HepG2 (cell line): ENCODE measurements around the gene MIDN. TPM values are rescaled to one million over a fixed set of nuclear protein-coding genes. Genes with fewer than 3 reads are reported as not detected.

Source experiments
- ATRX ChIP-seq: sonication (generic); formaldehyde crosslinking; IDR thresholded peaks from 2 replicates; pipeline ENCODE4 v1.4.0; 2020; ENCODE audit warnings: missing genetic modification reagents, borderline replicate concordance
- DPF2 ChIP-seq: sonication (generic); formaldehyde crosslinking; IDR thresholded peaks from 2 replicates; pipeline ENCODE4 v1.4.0; 2020; ENCODE audit warnings: mild to moderate bottlenecking, low read depth, missing genetic modification reagents, borderline replicate concordance
- E2F2 ChIP-seq: sonication (generic); formaldehyde crosslinking; IDR thresholded peaks from 2 replicates; pipeline ENCODE4 v1.4.0; 2020; ENCODE audit warnings: missing genetic modification reagents, borderline replicate concordance
- ESRRA ChIP-seq: sonication (generic); formaldehyde crosslinking; IDR thresholded peaks from 2 replicates; pipeline ENCODE4 v1.5.1; 2020; ENCODE audit warnings: mild to moderate bottlenecking, low read depth, missing genetic modification reagents
- FOSL2 ChIP-seq: sonication (generic); formaldehyde crosslinking; IDR thresholded peaks from 2 replicates; pipeline ENCODE4 v1.4.0; 2020; ENCODE audit warnings: missing genetic modification reagents
- HMG20B ChIP-seq: conservative IDR thresholded peaks from 2 replicates; pipeline ENCODE4 v1.6.1; 2016; ENCODE audit warnings: missing genetic modification reagents, missing compliant biosample characterization
- HOXA7 ChIP-seq: sonication (generic); formaldehyde crosslinking; IDR thresholded peaks from 2 replicates; pipeline ENCODE4 v1.8.1; 2022; ENCODE audit warnings: mild to moderate bottlenecking, missing genetic modification reagents, moderate library complexity
- JUND ChIP-seq: sonication (generic); formaldehyde crosslinking; IDR thresholded peaks from 2 replicates; pipeline ENCODE4 v1.8.0; 2022; ENCODE audit warnings: mild to moderate bottlenecking, missing genetic modification reagents
- MAZ ChIP-seq, 2 experiments: sonication (generic) in 1 of 2; formaldehyde crosslinking in 1 of 2; IDR thresholded peaks; 2 replicates each; pipeline versions ENCODE4 v1.5.0 to v1.6.1; 2012 to 2020; ENCODE audit warnings: low read depth in 2 of 2, mild to moderate bottlenecking in 2 of 2, borderline replicate concordance in 1 of 2, improper control_type of control experiment in 1 of 2, low read length in 1 of 2, missing genetic modification reagents in 1 of 2, moderate library complexity in 1 of 2
- MXD3 ChIP-seq: IDR thresholded peaks from 2 replicates; pipeline ENCODE4 v1.6.1; 2016; ENCODE audit warnings: mild to moderate bottlenecking, missing biosample characterization, missing genetic modification reagents
- NCOA1 ChIP-seq: sonication (generic); formaldehyde crosslinking; IDR thresholded peaks from 2 replicates; pipeline ENCODE4 v1.9.0; 2021; ENCODE audit warnings: missing genetic modification reagents
- PREB ChIP-seq: sonication (generic); formaldehyde crosslinking; IDR thresholded peaks from 2 replicates; pipeline ENCODE4 v1.4.0; 2020; ENCODE audit warnings: missing genetic modification reagents
- RCOR2 ChIP-seq: IDR thresholded peaks from 2 replicates; pipeline ENCODE4 v1.6.1; 2016; ENCODE audit warnings: missing biosample characterization, missing genetic modification reagents
- SMYD3 ChIP-seq: sonication (generic); formaldehyde crosslinking; IDR thresholded peaks from 2 replicates; pipeline ENCODE4 v1.8.1; 2023; ENCODE audit warnings: mild to moderate bottlenecking, missing genetic modification reagents
- SSRP1 ChIP-seq: IDR thresholded peaks from 2 replicates; pipeline ENCODE4 v1.6.1; 2016; ENCODE audit warnings: control low read depth
- ZFP37 ChIP-seq: sonication (generic); formaldehyde crosslinking; IDR thresholded peaks from 2 replicates; pipeline ENCODE4 v1.4.0; 2020; ENCODE audit warnings: missing genetic modification reagents, borderline replicate concordance
- ZNF256 ChIP-seq: sonication (generic); formaldehyde crosslinking; conservative IDR thresholded peaks from 2 replicates; pipeline ENCODE4 v1.4.0; 2020; ENCODE audit warnings: missing genetic modification reagents
- ZNF362 ChIP-seq: sonication (generic); formaldehyde crosslinking; IDR thresholded peaks from 2 replicates; pipeline ENCODE4 v1.4.0; 2020; ENCODE audit warnings: missing genetic modification reagents, mild to moderate bottlenecking, borderline replicate concordance
- ZNF556 ChIP-seq: sonication (generic); formaldehyde crosslinking; IDR thresholded peaks from 2 replicates; pipeline ENCODE4 v1.4.0; 2020; ENCODE audit warnings: mild to moderate bottlenecking, missing genetic modification reagents, borderline replicate concordance
- ZNF570 ChIP-seq: sonication (generic); formaldehyde crosslinking; IDR thresholded peaks from 2 replicates; pipeline ENCODE4 v1.4.0; 2020; ENCODE audit warnings: mild to moderate bottlenecking, missing genetic modification reagents, borderline replicate concordance
- ZNF607 ChIP-seq: sonication (generic); formaldehyde crosslinking; IDR thresholded peaks from 2 replicates; pipeline ENCODE4 v1.5.1; 2020; ENCODE audit warnings: missing genetic modification reagents, mild to moderate bottlenecking, borderline replicate concordance
- ZNF670 ChIP-seq: sonication (generic); formaldehyde crosslinking; IDR thresholded peaks from 2 replicates; pipeline ENCODE4 v1.8.0; 2022; ENCODE audit warnings: mild to moderate bottlenecking, missing genetic modification reagents, borderline replicate concordance
- polyA plus RNA-seq, 8 experiments: library from polyadenylated mRNA; depleted of rRNA in 3 of 8; stranded (reverse) in 7 of 8; unstranded in 1 of 8; fragments of >200 nt; fragmentation: Illumina TruSeq in 4 of 8; extraction: Trizol in 4 of 8; gene quantifications; 2 replicates each; pipeline versions ENCODE4 v1.2.1 to v1.2.3, GENCODE V29; 2011 to 2016; ENCODE audit warnings: low read depth in 4 of 8, missing spikeins in 1 of 8, mixed read lengths in 1 of 8; ENCODE audit not compliant: insufficient read depth in 1 of 8
- total RNA-seq, 5 experiments: library from RNA; depleted of rRNA; stranded (reverse); fragments of >200 nt; fragmentation: Illumina TruSeq; extraction: Trizol; gene quantifications; 2 replicates each; pipeline ENCODE4 v1.2.3, GENCODE V29; 2016; ENCODE audit warnings: low read depth in 1 of 5
- TF ChIP-seq, protein P1 (sequence below): sonication (generic); formaldehyde crosslinking; IDR thresholded peaks from 2 replicates; pipeline ENCODE4 v1.8.0; 2022; ENCODE audit warnings: mild to moderate bottlenecking, missing genetic modification reagents; ENCODE audit not compliant: insufficient replicate concordance
- TF ChIP-seq, protein P2 (sequence below): sonication (generic); formaldehyde crosslinking; IDR thresholded peaks from 2 replicates; pipeline ENCODE4 v1.5.0; 2020; ENCODE audit warnings: missing genetic modification reagents

The MIDN gene
- total and polyA plus RNA-seq, 2 of the 13 experiments (the other 11 are each of a cell fraction or from before 2014, with no cell fraction given), result 8.4 to 18.0 TPM

- TF ChIP-seq, protein P1, sequence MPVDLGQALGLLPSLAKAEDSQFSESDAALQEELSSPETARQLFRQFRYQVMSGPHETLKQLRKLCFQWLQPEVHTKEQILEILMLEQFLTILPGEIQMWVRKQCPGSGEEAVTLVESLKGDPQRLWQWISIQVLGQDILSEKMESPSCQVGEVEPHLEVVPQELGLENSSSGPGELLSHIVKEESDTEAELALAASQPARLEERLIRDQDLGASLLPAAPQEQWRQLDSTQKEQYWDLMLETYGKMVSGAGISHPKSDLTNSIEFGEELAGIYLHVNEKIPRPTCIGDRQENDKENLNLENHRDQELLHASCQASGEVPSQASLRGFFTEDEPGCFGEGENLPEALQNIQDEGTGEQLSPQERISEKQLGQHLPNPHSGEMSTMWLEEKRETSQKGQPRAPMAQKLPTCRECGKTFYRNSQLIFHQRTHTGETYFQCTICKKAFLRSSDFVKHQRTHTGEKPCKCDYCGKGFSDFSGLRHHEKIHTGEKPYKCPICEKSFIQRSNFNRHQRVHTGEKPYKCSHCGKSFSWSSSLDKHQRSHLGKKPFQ (CRISPR knock-in tag), result no peak
- TF ChIP-seq HOXA7 (no peak), NCOA1 (CRISPR knock-in tag) (peak; percentile 85), FOSL2 (CRISPR knock-in tag) (peak; percentile 76), HMG20B (CRISPR knock-in tag) (peak; percentile 46; the same call in 1 of the 2 replicates), ZNF362 (CRISPR knock-in tag) (peak; percentile 34; the same call in 1 of the 2 replicates), ZNF607 (no peak; the same call in 1 of the 2 replicates), ZNF556 (CRISPR knock-in tag) (no peak), DPF2 (0 out of 2 replicates have a peak, but pooled peaks have one; percentile 22), SMYD3 (CRISPR knock-in tag) (no peak), MAZ (IDR thresholded peaks at IDR 0.05; ENCODE audit: borderline replicate concordance, low read depth, low read length) (peak; percentile 79), MAZ (CRISPR knock-in tag; IDR thresholded peaks at IDR 0.05; ENCODE audit: low read depth) (peak; percentile 83), JUND (peak; percentile 28; the same call in 1 of the 2 replicates), PREB (CRISPR knock-in tag) (no peak), ZFP37 (CRISPR knock-in tag) (no peak), ZNF570 (CRISPR knock-in tag) (no peak), ATRX (CRISPR knock-in tag) (no peak), MXD3 (CRISPR knock-in tag) (no peak), ZNF670 (CRISPR knock-in tag) (no peak), RCOR2 (no peak), SSRP1 (CRISPR knock-in tag) (no peak), ZNF256 (CRISPR knock-in tag) (no peak), ESRRA (CRISPR knock-in tag) (no peak; the same call in 1 of the 2 replicates), E2F2 (CRISPR knock-in tag) (no peak)
- TF ChIP-seq, protein P2, sequence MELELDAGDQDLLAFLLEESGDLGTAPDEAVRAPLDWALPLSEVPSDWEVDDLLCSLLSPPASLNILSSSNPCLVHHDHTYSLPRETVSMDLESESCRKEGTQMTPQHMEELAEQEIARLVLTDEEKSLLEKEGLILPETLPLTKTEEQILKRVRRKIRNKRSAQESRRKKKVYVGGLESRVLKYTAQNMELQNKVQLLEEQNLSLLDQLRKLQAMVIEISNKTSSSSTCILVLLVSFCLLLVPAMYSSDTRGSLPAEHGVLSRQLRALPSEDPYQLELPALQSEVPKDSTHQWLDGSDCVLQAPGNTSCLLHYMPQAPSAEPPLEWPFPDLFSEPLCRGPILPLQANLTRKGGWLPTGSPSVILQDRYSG (CRISPR knock-in tag), result no peak
Observed at GRCh38 chr19:1253514-1254080, 5.2 kb downstream of the MIDN start (continued).
